ENCODE measurements around the gene RTL10. TPM values are rescaled to one million over a fixed set of nuclear protein-coding genes. Genes with fewer than 3 reads are reported as not detected.
"Not testable (repeated sequence)": the region's sequence is repeated elsewhere in the genome, so short reads cannot be mapped to it uniquely, and the experiment has no call there.

Gene RTL10
- polyA plus RNA-seq, 1 experiment, result 9.5 TPM

DNA sequence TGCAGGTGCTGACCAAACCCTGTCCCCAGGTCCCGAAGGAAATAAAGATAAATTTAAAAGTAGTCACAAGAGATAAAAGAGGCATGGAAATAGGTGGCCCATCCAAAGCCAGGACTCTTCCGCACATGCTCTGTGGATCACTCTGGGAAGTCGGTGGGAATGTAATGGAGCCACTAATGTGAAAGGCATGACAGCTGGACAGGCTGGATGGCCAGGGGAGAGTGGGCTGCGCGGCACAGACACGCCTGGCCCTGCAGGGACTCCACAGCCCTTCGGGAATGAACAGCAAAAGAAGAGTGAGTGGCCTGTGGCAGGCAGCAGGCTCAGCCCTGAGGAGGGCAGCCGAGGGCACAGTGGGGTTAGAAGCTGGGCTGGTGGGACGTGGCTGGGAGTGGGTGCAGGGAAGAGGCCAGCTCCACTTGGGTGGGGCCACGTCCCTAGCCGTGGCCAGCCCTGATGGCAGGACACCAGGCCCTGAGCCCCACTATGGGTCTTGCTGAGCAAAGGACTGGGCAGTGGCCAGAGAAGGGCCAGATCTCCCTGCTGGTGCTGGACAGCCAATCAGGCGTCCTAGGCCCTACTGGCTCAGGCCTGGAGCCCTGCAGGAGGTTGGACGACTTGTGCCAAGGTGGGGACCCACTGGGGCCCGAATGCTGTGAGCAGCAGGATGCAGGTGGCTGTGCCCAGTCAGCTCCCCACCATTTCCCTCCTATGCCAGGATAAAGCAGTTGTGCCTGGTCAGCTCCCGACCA lies 31.3 kb upstream of the RTL10 start:
- CTCF ChIA-PET, result interaction anchor here (2.5 kb wide), 1 partner anchor 155 kb away, joined by 13 read pairs; no protein-coding TSS in a partner anchor
- TF ChIP-seq, protein P1, sequence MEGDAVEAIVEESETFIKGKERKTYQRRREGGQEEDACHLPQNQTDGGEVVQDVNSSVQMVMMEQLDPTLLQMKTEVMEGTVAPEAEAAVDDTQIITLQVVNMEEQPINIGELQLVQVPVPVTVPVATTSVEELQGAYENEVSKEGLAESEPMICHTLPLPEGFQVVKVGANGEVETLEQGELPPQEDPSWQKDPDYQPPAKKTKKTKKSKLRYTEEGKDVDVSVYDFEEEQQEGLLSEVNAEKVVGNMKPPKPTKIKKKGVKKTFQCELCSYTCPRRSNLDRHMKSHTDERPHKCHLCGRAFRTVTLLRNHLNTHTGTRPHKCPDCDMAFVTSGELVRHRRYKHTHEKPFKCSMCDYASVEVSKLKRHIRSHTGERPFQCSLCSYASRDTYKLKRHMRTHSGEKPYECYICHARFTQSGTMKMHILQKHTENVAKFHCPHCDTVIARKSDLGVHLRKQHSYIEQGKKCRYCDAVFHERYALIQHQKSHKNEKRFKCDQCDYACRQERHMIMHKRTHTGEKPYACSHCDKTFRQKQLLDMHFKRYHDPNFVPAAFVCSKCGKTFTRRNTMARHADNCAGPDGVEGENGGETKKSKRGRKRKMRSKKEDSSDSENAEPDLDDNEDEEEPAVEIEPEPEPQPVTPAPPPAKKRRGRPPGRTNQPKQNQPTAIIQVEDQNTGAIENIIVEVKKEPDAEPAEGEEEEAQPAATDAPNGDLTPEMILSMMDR (IDR thresholded peaks at IDR 0.05; ENCODE audit: low read depth, low read length), result no peak
- Histone ChIP-seq H3K27me3 (ENCODE audit: control insufficient read depth, insufficient read depth, low read length) (no peaks in the 10 kb centered on the region), H3K4me3 (ENCODE audit: low read depth, low read length) (no peak overlapping the region), H3K9me3 (ENCODE audit: control insufficient read depth, insufficient read depth, low read length) (no peaks in the 10 kb centered on the region; the same call in 1 of the 2 replicates), H3K27ac (ENCODE audit: low read depth, low read length) (no peak overlapping the region)
- no peak for DNase-seq (ENCODE audit: low read depth, low spot score)
- POLR2A ChIA-PET, result interaction anchor here (1.4 to 1.6 kb wide), 2 partner anchors 8 to 15 kb away, joined by 3 to 4 read pairs; no protein-coding TSS in a partner anchor

DNA sequence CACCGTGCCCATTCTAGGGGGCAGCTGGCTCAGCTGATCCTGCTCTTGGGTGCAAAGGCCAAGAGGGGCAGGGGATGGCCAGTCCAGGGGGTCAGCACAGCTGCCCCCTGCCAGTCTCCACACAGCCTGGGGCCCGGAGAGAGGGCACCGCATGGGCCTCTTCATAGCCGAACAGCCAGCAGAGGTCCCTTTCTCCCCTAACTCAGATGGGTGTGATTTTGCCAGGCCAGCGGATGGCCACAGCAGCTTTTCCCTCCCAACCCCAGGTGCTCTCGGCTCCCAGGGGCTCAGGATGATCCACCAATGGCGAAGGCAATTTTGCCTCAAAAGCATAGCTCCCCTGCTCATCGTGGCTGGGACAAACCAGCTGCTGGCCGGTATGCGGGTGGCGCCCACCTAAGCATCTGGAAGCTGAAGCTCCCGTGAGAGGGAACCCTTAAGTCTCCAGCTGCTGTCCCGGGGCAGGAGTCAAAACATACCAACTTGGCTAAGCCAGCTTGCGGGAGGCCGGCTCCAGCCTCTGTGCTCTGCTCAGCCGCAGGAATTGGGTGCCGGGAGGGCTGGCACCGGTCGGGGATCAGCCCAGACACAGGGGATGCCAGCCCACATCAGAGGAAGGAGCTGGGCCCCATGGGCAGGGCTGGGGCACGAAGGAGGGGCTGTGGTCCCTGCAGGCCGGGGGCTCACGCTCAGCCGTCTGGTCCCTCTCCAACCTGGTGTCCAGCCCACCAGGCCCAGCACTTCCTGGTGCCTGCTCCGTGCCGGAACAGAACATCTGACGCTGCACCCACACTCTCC lies 30.5 kb upstream of the RTL10 start:
- POLR2A ChIA-PET, result interaction anchor here (1.6 kb wide), 1 partner anchor 14 kb away, joined by 4 read pairs; no protein-coding TSS in a partner anchor
- Histone ChIP-seq H3K27ac (ENCODE audit: low read depth, low read length) (no peak overlapping the region), H3K9me3 (ENCODE audit: control insufficient read depth, insufficient read depth, low read length) (no peaks in the 10 kb centered on the region; the same call in 1 of the 2 replicates), H3K27me3 (ENCODE audit: control insufficient read depth, insufficient read depth, low read length) (no peaks in the 10 kb centered on the region), H3K4me3 (ENCODE audit: low read depth, low read length) (no peak overlapping the region)
- TF ChIP-seq, protein P1 (IDR thresholded peaks at IDR 0.05; ENCODE audit: low read depth, low read length), result no peak
- CTCF ChIA-PET, result interaction anchor here (0.7 to 1.2 kb wide), 2 partner anchors 25 to 155 kb away, joined by 3 read pairs; no protein-coding TSS in a partner anchor
- no peak for DNase-seq (ENCODE audit: low read depth, low spot score)

DNA sequence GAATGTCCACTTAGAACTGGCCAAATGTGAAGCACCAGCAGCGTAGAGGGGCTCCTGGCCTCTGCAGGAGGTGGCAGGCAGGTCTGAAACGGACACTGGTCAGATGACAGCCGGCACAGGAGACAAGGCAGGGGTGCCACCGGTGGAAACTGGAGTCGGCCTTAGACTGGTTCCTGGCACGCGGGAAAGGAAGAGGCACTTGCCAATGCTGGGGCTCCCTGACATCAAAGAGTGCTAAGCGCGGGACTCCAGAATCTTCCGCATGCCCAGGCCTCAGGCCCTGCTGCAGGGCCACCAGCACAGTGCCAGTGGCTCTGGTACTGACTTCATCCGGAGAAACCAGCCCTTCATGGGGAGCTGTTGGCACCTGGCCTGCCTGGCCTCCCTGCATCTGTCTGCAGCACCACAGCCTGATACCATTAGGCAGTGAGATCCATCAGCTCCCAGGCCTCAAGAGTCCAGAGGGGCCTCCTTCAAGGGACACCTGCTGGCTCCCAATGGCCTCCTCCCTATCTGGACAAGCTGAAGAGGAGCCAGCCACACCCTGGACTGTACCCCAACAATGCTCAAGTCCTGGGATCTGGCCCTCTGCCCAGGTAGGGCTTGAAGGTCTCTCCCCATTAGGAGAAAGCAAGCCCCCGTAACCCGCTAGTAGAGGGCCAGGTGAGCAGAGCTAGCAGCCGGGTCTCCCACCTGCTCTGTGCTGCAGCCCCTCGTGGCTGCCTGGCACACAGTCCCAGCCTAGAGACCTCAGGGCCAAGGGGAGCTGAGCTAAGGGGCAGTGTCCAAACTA lies 29.7 kb upstream of the RTL10 start:
- no peak for DNase-seq (ENCODE audit: low read depth, low spot score)
- TF ChIP-seq, protein P1 (IDR thresholded peaks at IDR 0.05; ENCODE audit: low read depth, low read length), result no peak
- ChIA-PET CTCF (interaction anchor here (0.7 to 1.2 kb wide), 2 partner anchors 26 to 154 kb away, joined by 3 read pairs; no protein-coding TSS in a partner anchor), POLR2A (interaction anchor here (0.6 to 1.6 kb wide), 2 partner anchors 13 to 1879 kb away, joined by 3 to 4 read pairs; no protein-coding TSS in a partner anchor)
- Histone ChIP-seq H3K9me3 (ENCODE audit: control insufficient read depth, insufficient read depth, low read length) (no peaks in the 10 kb centered on the region; the same call in 1 of the 2 replicates), H3K27ac (ENCODE audit: low read depth, low read length) (no peak overlapping the region), H3K4me3 (ENCODE audit: low read depth, low read length) (no peak overlapping the region), H3K27me3 (ENCODE audit: control insufficient read depth, insufficient read depth, low read length) (no peaks in the 10 kb centered on the region)

DNA sequence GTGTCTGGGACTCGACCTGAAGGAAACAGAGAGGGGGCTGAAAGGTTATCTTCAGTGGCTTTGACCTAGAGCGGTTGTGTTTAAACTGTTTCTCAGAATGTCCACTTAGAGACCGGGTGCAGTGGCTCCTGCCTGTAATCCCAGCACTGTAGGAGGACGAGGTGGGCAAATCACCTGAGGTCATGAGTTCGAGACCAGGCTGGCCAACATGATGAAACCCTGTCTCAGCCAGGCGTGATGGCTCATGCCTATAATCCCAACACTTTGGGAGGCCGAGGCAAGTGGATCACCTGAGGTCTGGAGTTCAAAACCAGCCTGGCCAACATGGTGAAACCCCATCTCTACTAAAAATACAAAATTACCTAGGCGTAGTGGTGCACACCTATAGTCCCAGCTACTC lies 28.8 kb upstream of the RTL10 start:
- POLR2A ChIA-PET; H3K9me3 ChIP-seq (ENCODE audit: control insufficient read depth, insufficient read depth, low read length); DNase-seq (ENCODE audit: low read depth, low spot score); H3K4me3 ChIP-seq (ENCODE audit: low read depth, low read length); CTCF ChIA-PET; H3K27me3 ChIP-seq (ENCODE audit: control insufficient read depth, insufficient read depth, low read length): not testable (repeated sequence)
- H3K27ac ChIP-seq (ENCODE audit: low read depth, low read length), result peak overlapping the region; percentile 95
